PFSK-1 (cell line): Measurements from ENCODE around the gene ULK4. TPM values are rescaled to one million over a fixed set of nuclear protein-coding genes. Genes with fewer than 3 reads are reported as not detected.

Source experiments
- FOXP2 ChIP-seq: optimal IDR thresholded peaks from 2 replicates; pipeline ENCODE3; 2011; ENCODE audit warnings: borderline replicate concordance, control low read depth, inconsistent platforms; ENCODE audit not compliant: insufficient read depth; ENCODE audit errors: extremely low read length, extremely low read depth
- POLR2AphosphoS5 ChIP-seq: IDR thresholded peaks from 2 replicates; pipeline ENCODE4 v1.6.1; 2012; ENCODE audit warnings: low read depth, mild to moderate bottlenecking, control low read depth, low read length, moderate library complexity
- REST ChIP-seq, 2 experiments: IDR thresholded peaks; 2 replicates each; pipeline versions ENCODE4 v1.6.1 to v1.8.0; 2011 to 2012; ENCODE audit warnings: low read depth in 2 of 2, low read length in 2 of 2, control low read depth in 1 of 2, inconsistent platforms in 1 of 2, mild to moderate bottlenecking in 1 of 2, moderate library complexity in 1 of 2; ENCODE audit not compliant: insufficient read depth in 1 of 2
- SIN3A ChIP-seq: IDR thresholded peaks from 2 replicates; pipeline ENCODE4 v1.6.1; 2012; ENCODE audit warnings: mild to moderate bottlenecking, low read length, moderate library complexity, borderline replicate concordance; ENCODE audit not compliant: insufficient read depth
- TAF1 ChIP-seq: IDR thresholded peaks from 2 replicates; pipeline ENCODE4 v1.6.1; 2012; ENCODE audit warnings: low read length, control low read depth, borderline replicate concordance; ENCODE audit not compliant: insufficient read depth
- polyA plus RNA-seq: library from polyadenylated mRNA; unstranded; fragments of >200 nt; gene quantifications from one replicate; pipeline ENCODE4 v1.2.1, GENCODE V29; 2012; ENCODE audit warnings: low read depth, missing spikeins; ENCODE audit not compliant: insufficient read length

The ULK4 gene
- 1.6 TPM for polyA plus RNA-seq

GRCh38 chr3:41961751-41962679 is at the start of gene ULK4:
Gene ULK4 (minus strand): TSS chr3:41962103. CDS start chr3:41954759, 7,344 bp downstream.
- peak; percentile 47; the same call in 1 of the 2 replicates for TF ChIP-seq POLR2AphosphoS5
- peak; percentile 93; the same call in 1 of the 2 replicates for TF ChIP-seq SIN3A
- TF ChIP-seq FOXP2 = peak; percentile 39
- peak; percentile 24; the same call in 1 of the 2 replicates for TF ChIP-seq TAF1
- TF ChIP-seq REST (IDR thresholded peaks at IDR 0.05; ENCODE audit: insufficient read depth in 1 of 2, low read depth in 2 of 2, low read length in 2 of 2) = no peak

- TF ChIP-seq POLR2AphosphoS5 (no peak), TAF1 (no peak), FOXP2 (no peak), SIN3A (no peak), REST (IDR thresholded peaks at IDR 0.05; ENCODE audit: insufficient read depth in 1 of 2, low read depth in 2 of 2, low read length in 2 of 2) (no peak)
Observed at GRCh38 chr3:42010530-42010929, 48.6 kb upstream of the ULK4 start.

GRCh38 chr3:42009456-42009855 is 47.6 kb upstream of the ULK4 start:
- TF ChIP-seq SIN3A (no peak), REST (IDR thresholded peaks at IDR 0.05; ENCODE audit: insufficient read depth in 1 of 2, low read depth in 2 of 2, low read length in 2 of 2) (no peak), TAF1 (no peak)

GRCh38 chr3:42007785-42008184 is 45.9 kb upstream of the ULK4 start:
- TF ChIP-seq REST (IDR thresholded peaks at IDR 0.05; ENCODE audit: insufficient read depth in 1 of 2, low read depth in 2 of 2, low read length in 2 of 2) = no peak
- TF ChIP-seq SIN3A = no peak
- TF ChIP-seq POLR2AphosphoS5 = no peak
- TF ChIP-seq FOXP2 = no peak
- no peak for TF ChIP-seq TAF1
